H9 (cell line): ENCODE results near the gene GK2. TPM values are rescaled to one million over a fixed set of nuclear protein-coding genes. Genes with fewer than 3 reads are reported as not detected.
A peak's percentile ranks its signal among the peaks of the same experiment; 100 is the strongest.

Experiments
- DNase-seq: peaks from one replicate; pipeline ENCODE4 v3.0.0-alpha.2; 2017
- H2AFZ ChIP-seq: one replicate; pipeline ENCODE4 v1.6.1; 2013; ENCODE audit warnings: mild to moderate bottlenecking, low read length, control low read depth, moderate library complexity
- H2AK5ac ChIP-seq: 2 replicates; pipeline ENCODE4 v1.6.1; 2013; ENCODE audit warnings: low read length, control low read depth, mixed read lengths; ENCODE audit not compliant: insufficient read length
- H2BK120ac ChIP-seq: one replicate; pipeline ENCODE4 v1.6.1; 2013; ENCODE audit warnings: low read depth, mild to moderate bottlenecking, low read length, control low read depth, inconsistent platforms; ENCODE audit not compliant: poor library complexity, severe bottlenecking
- H2BK12ac ChIP-seq: 2 replicates; pipeline ENCODE4 v1.6.1; 2013; ENCODE audit warnings: low read length, control low read depth, mixed read lengths, low read depth; ENCODE audit not compliant: insufficient read length
- H2BK15ac ChIP-seq: 2 replicates; pipeline ENCODE4 v1.6.1; 2013; ENCODE audit warnings: low read depth, low read length, control low read depth
- H2BK20ac ChIP-seq: one replicate; pipeline ENCODE4 v1.6.1; 2013; ENCODE audit warnings: low read depth, mild to moderate bottlenecking, low read length, control low read depth, inconsistent platforms; ENCODE audit not compliant: poor library complexity, severe bottlenecking
- H2BK5ac ChIP-seq: 2 replicates; pipeline ENCODE4 v1.6.1; 2013; ENCODE audit warnings: low read length, control low read depth, mixed read lengths; ENCODE audit not compliant: insufficient read length
- H3K14ac ChIP-seq: 2 replicates; pipeline ENCODE4 v1.6.1; 2013; ENCODE audit warnings: low read length, control low read depth; ENCODE audit not compliant: insufficient read depth
- H3K18ac ChIP-seq: 2 replicates; pipeline ENCODE4 v1.6.1; 2013; ENCODE audit warnings: low read depth, mild to moderate bottlenecking, mixed read lengths, low read length, control low read depth; ENCODE audit not compliant: insufficient read length
- H3K23ac ChIP-seq: 2 replicates; pipeline ENCODE4 v1.6.1; 2013; ENCODE audit warnings: low read length, control low read depth, mixed read lengths, low read depth; ENCODE audit not compliant: insufficient read length
- H3K23me2 ChIP-seq: 2 replicates; pipeline ENCODE4 v1.6.1; 2013; ENCODE audit warnings: low read depth, mild to moderate bottlenecking, mixed read lengths, low read length, control low read depth; ENCODE audit not compliant: insufficient read length, poor library complexity, severe bottlenecking
- H3K27ac ChIP-seq: 2 replicates; pipeline ENCODE4 v1.5.1; 2013; ENCODE audit warnings: low read length, control low read depth, mixed read lengths, low read depth; ENCODE audit not compliant: insufficient read length
- H3K27me3 ChIP-seq: 2 replicates; pipeline ENCODE4 v1.6.1; 2013; ENCODE audit warnings: low read length, control low read depth, inconsistent platforms; ENCODE audit not compliant: insufficient read depth
- H3K4ac ChIP-seq: 2 replicates; pipeline ENCODE4 v1.6.1; 2013; ENCODE audit warnings: low read depth, mild to moderate bottlenecking, control low read depth, inconsistent platforms, low read length, moderate library complexity
- H3K4me1 ChIP-seq: 2 replicates; pipeline ENCODE4 v1.6.1; 2013; ENCODE audit warnings: low read length, control low read depth, inconsistent platforms; ENCODE audit not compliant: insufficient read depth
- H3K4me2 ChIP-seq: 2 replicates; pipeline ENCODE4 v1.6.1; 2013; ENCODE audit warnings: low read length, control low read depth, mixed read lengths; ENCODE audit not compliant: insufficient read length, insufficient read depth
- H3K56ac ChIP-seq: 2 replicates; pipeline ENCODE4 v1.6.1; 2013; ENCODE audit warnings: low read depth, mild to moderate bottlenecking, mixed read lengths, low read length, control low read depth; ENCODE audit not compliant: insufficient read length
- H3K79me1 ChIP-seq: 2 replicates; pipeline ENCODE4 v1.6.1; 2013; ENCODE audit warnings: low read depth, mild to moderate bottlenecking, moderate library complexity, low read length, control low read depth, inconsistent platforms; ENCODE audit not compliant: insufficient read depth, poor library complexity, severe bottlenecking
- H3K79me2 ChIP-seq: 2 replicates; pipeline ENCODE4 v1.6.1; 2013; ENCODE audit warnings: low read length, control low read depth, inconsistent platforms; ENCODE audit not compliant: insufficient read depth
- H3K9ac ChIP-seq: 2 replicates; pipeline ENCODE4 v1.6.1; 2013; ENCODE audit warnings: low read length, control low read depth, mixed read lengths; ENCODE audit not compliant: insufficient read length; ENCODE audit errors: extremely low read depth
- H3K9me3 ChIP-seq: one replicate; pipeline ENCODE4 v1.6.1; 2013; ENCODE audit warnings: low read depth, low read length, inconsistent platforms; ENCODE audit not compliant: control insufficient read depth
- H3T11ph ChIP-seq: one replicate; pipeline ENCODE4 v1.6.1; 2013; ENCODE audit warnings: mild to moderate bottlenecking, low read length, control low read depth, inconsistent platforms
- H4K20me1 ChIP-seq: one replicate; pipeline ENCODE4 v1.6.1; 2013; ENCODE audit not compliant: control insufficient read depth, insufficient read length, insufficient read depth
- H4K5ac ChIP-seq: 2 replicates; pipeline ENCODE4 v1.6.1; 2013; ENCODE audit warnings: low read depth, mild to moderate bottlenecking, mixed read lengths, low read length, control low read depth; ENCODE audit not compliant: insufficient read length
- H4K8ac ChIP-seq: replicated peaks from 2 replicates; pipeline ENCODE4 v1.6.1; 2013; ENCODE audit warnings: low read length, control low read depth, mixed read lengths, low read depth; ENCODE audit not compliant: insufficient read length
- H4K91ac ChIP-seq: 2 replicates; pipeline ENCODE4 v1.6.1; 2013; ENCODE audit warnings: low read depth, mild to moderate bottlenecking, moderate library complexity, mixed read lengths, low read length, control low read depth; ENCODE audit not compliant: insufficient read length
- H3K27ac Mint-ChIP-seq, 3 experiments: 2 replicates in 2 of 3; 3 replicates in 1 of 3; pipeline ENCODE4 v1.8.0; 2020 to 2021; ENCODE audit warnings: mixed read lengths in 3 of 3, mild to moderate bottlenecking in 1 of 3, moderate library complexity in 1 of 3
- H3K27me3 Mint-ChIP-seq: 2 replicates; pipeline ENCODE4 v1.8.0; 2021; ENCODE audit warnings: low read depth, mild to moderate bottlenecking, moderate library complexity, mixed read lengths
- H3K36me3 Mint-ChIP-seq, 3 experiments: 2 replicates in 2 of 3; 3 replicates in 1 of 3; pipeline ENCODE4 v1.8.0; 2020 to 2021; ENCODE audit warnings: low read depth in 3 of 3, mixed read lengths in 3 of 3; ENCODE audit not compliant: insufficient read depth in 1 of 3
- H3K4me1 Mint-ChIP-seq, 2 experiments: 2 replicates each; pipeline ENCODE4 v1.8.0; 2020; ENCODE audit warnings: mixed read lengths in 2 of 2
- H3K4me3 Mint-ChIP-seq, 2 experiments: 2 replicates in 1 of 2; 3 replicates in 1 of 2; pipeline ENCODE4 v1.8.0; 2020 to 2021; ENCODE audit warnings: mild to moderate bottlenecking in 2 of 2, mixed read lengths in 2 of 2, moderate library complexity in 1 of 2
- H3K9me3 Mint-ChIP-seq, 2 experiments: 2 replicates in 1 of 2; 3 replicates in 1 of 2; pipeline ENCODE4 v1.8.0; 2020; ENCODE audit warnings: mild to moderate bottlenecking in 2 of 2, mixed read lengths in 2 of 2, moderate library complexity in 1 of 2
- CTCF ChIP-seq: fragments of 200-600 bp; sonication (generic); conservative IDR thresholded peaks from 3 replicates; pipeline ENCODE4 v1.8.0; 2021; ENCODE audit warnings: antibody characterized with exemption, mild to moderate bottlenecking
- WGBS: extraction: QIAGEN DNeasy Blood & Tissue Kit; methylation state at CpG from one replicate; pipeline ENCODE4 v1.1.7; 2013; ENCODE audit warnings: missing lambda C conversion rate, low lambda C conversion rate, mixed read lengths; ENCODE audit not compliant: insufficient read length; ENCODE audit errors: extremely low coverage; 5-methylcytosine and 5-hydroxymethylcytosine counted together
- total RNA-seq: library from RNA; stranded (reverse); gene quantifications from 2 replicates; pipeline ENCODE4 v1.2.1, GENCODE V29; 2021

The GK2 gene
- total RNA-seq, 1 experiment from 2014 or later = not detected

GRCh38 chr4:79403356-79403755 is 4.7 kb downstream of the GK2 start:
- H3K27me3 Mint-ChIP-seq = no peaks in the 10 kb centered on the region
- Histone ChIP-seq H3K79me1 (no peaks in the 10 kb centered on the region), H4K5ac (no peak overlapping the region), H3K4ac (no peak overlapping the region), H4K20me1 (no peaks in the 10 kb centered on the region), H3K4me1 (no peaks in the 10 kb centered on the region), H4K8ac (no peak overlapping the region), H4K91ac (no peak overlapping the region), H2BK12ac (no peak overlapping the region), H3K18ac (no peak overlapping the region), H3K27ac (no peak overlapping the region), H3K9ac (no peak overlapping the region), H2AFZ (no peak overlapping the region), H3K27me3 (no peaks in the 10 kb centered on the region), H3K14ac (no peak overlapping the region), H3K23me2 (no peaks in the 10 kb centered on the region), H2BK5ac (no peak overlapping the region), H2BK20ac (no peak overlapping the region), H2BK120ac (no peak overlapping the region), H3K9me3 (no peaks in the 10 kb centered on the region), H3K79me2 (no peaks in the 10 kb centered on the region), H2BK15ac (no peak overlapping the region), H3K4me2 (no peak overlapping the region), H3T11ph (no peak overlapping the region), H3K56ac (no peak overlapping the region), H3K23ac (no peak overlapping the region), H2AK5ac (no peak overlapping the region)
- peak overlapping the region in 1 of 3 experiments; percentile 59; a peak in 1 of 7 replicates for H3K27ac Mint-ChIP-seq
- no peak overlapping the region for H3K4me3 Mint-ChIP-seq
- H3K36me3 Mint-ChIP-seq = no peaks in the 10 kb centered on the region
- no CpG with 5 or more reads among the region's 1 CpG for WGBS
- no peaks in the 10 kb centered on the region; a peak in 1 of 5 replicates for H3K9me3 Mint-ChIP-seq
- TF ChIP-seq CTCF = no peak
- no peak for DNase-seq
- peaks cover 8 to 10% of the 10 kb centered on the region in 2 experiments for H3K4me1 Mint-ChIP-seq
